ENCODE measurements around the gene PRKCQ. TPM values are rescaled to one million over a fixed set of nuclear protein-coding genes. Genes with fewer than 3 reads are reported as not detected.
A peak's percentile ranks its signal among the peaks of the same experiment; 100 is the strongest.

The PRKCQ gene
- total RNA-seq, 1 donor from 2014 or later: 24.0 TPM

- Mint-ChIP-seq H3K4me1 (ENCODE audit: unreplicated experiment) (peaks cover 3% of the 10 kb centered on the region), H3K4me3 (ENCODE audit: unreplicated experiment) (no peak overlapping the region), H3K36me3 (ENCODE audit: low read depth, unreplicated experiment) (peaks cover 29% of the 10 kb centered on the region), H3K27ac (ENCODE audit: unreplicated experiment) (no peak overlapping the region), H3K27me3 (ENCODE audit: unreplicated experiment) (no peaks in the 10 kb centered on the region), H3K9me3 (ENCODE audit: unreplicated experiment) (no peaks in the 10 kb centered on the region)
- no peak for TF ChIP-seq CTCF (IDR thresholded peaks at IDR 0.05; ENCODE audit: unreplicated experiment)
- DNase-seq (ENCODE audit: low spot score): no peak
Observed at GRCh38 chr10:6514844-6515780, 65.0 kb downstream of the PRKCQ start.

GRCh38 chr10:6514180-6514579, 65.9 kb downstream of the PRKCQ start:
- no peaks in the 10 kb centered on the region for H3K27me3 Mint-ChIP-seq (ENCODE audit: unreplicated experiment)

GRCh38 chr10:6513476-6513875, 66.6 kb downstream of the PRKCQ start:
- no peak overlapping the region for H3K27ac Mint-ChIP-seq (ENCODE audit: unreplicated experiment)
- peaks cover 29% of the 10 kb centered on the region for H3K36me3 Mint-ChIP-seq (ENCODE audit: low read depth, unreplicated experiment)
- no peak for TF ChIP-seq CTCF (IDR thresholded peaks at IDR 0.05; ENCODE audit: unreplicated experiment)
- H3K4me1 Mint-ChIP-seq (ENCODE audit: unreplicated experiment): peaks cover 2% of the 10 kb centered on the region
- H3K4me3 Mint-ChIP-seq (ENCODE audit: unreplicated experiment): no peak overlapping the region
- no peaks in the 10 kb centered on the region for H3K27me3 Mint-ChIP-seq (ENCODE audit: unreplicated experiment)
- no peak for DNase-seq (ENCODE audit: low spot score)
- no peaks in the 10 kb centered on the region for H3K9me3 Mint-ChIP-seq (ENCODE audit: unreplicated experiment)

More at GRCh38 chr10:6514180-6514579, 65.9 kb downstream of the PRKCQ start:
- Mint-ChIP-seq H3K9me3 (ENCODE audit: unreplicated experiment) (no peaks in the 10 kb centered on the region), H3K36me3 (ENCODE audit: low read depth, unreplicated experiment) (peaks cover 29% of the 10 kb centered on the region), H3K27ac (ENCODE audit: unreplicated experiment) (no peak overlapping the region), H3K4me1 (ENCODE audit: unreplicated experiment) (peaks cover 2% of the 10 kb centered on the region), H3K4me3 (ENCODE audit: unreplicated experiment) (no peak overlapping the region)
- no peak for DNase-seq (ENCODE audit: low spot score)
- TF ChIP-seq CTCF (IDR thresholded peaks at IDR 0.05; ENCODE audit: unreplicated experiment): no peak

- Mint-ChIP-seq H3K27me3 (ENCODE audit: unreplicated experiment) (no peaks in the 10 kb centered on the region), H3K27ac (ENCODE audit: unreplicated experiment) (no peak overlapping the region), H3K4me3 (ENCODE audit: unreplicated experiment) (no peak overlapping the region), H3K4me1 (ENCODE audit: unreplicated experiment) (peaks cover 2% of the 10 kb centered on the region), H3K36me3 (ENCODE audit: low read depth, unreplicated experiment) (peaks cover 29% of the 10 kb centered on the region), H3K9me3 (ENCODE audit: unreplicated experiment) (no peaks in the 10 kb centered on the region)
- no peak for TF ChIP-seq CTCF (IDR thresholded peaks at IDR 0.05; ENCODE audit: unreplicated experiment)
- DNase-seq (ENCODE audit: low spot score): no peak
Observed at GRCh38 chr10:6512182-6512581, 67.9 kb downstream of the PRKCQ start.

GRCh38 chr10:6511347-6511746, 68.7 kb downstream of the PRKCQ start:
- TF ChIP-seq CTCF (IDR thresholded peaks at IDR 0.05; ENCODE audit: unreplicated experiment): no peak
- Mint-ChIP-seq H3K4me3 (ENCODE audit: unreplicated experiment) (peak overlapping the region; percentile 52), H3K4me1 (ENCODE audit: unreplicated experiment) (peaks cover 2% of the 10 kb centered on the region), H3K27me3 (ENCODE audit: unreplicated experiment) (no peaks in the 10 kb centered on the region), H3K36me3 (ENCODE audit: low read depth, unreplicated experiment) (peaks cover 29% of the 10 kb centered on the region), H3K9me3 (ENCODE audit: unreplicated experiment) (no peaks in the 10 kb centered on the region), H3K27ac (ENCODE audit: unreplicated experiment) (no peak overlapping the region)
- no peak for DNase-seq (ENCODE audit: low spot score)

Data from endothelial cell (in vitro differentiated cells).